Measurements from ENCODE around the gene IZUMO2. TPM values are rescaled to one million over a fixed set of nuclear protein-coding genes. Genes with fewer than 3 reads are reported as not detected.

Gene IZUMO2
- total RNA-seq, 2 experiments from 2014 or later, result not detected

- ChIA-PET POLR2A (no interaction called here), CTCF (no interaction called here)
- Mint-ChIP-seq H3K27ac (no peak overlapping the region), H3K36me3 (ENCODE audit: low read depth) (no peaks in the 10 kb centered on the region), H3K4me3 (no peak overlapping the region), H3K4me1 (no peaks in the 10 kb centered on the region), H3K9me3 (no peaks in the 10 kb centered on the region), H3K27me3 (peaks cover 16% of the 10 kb centered on the region)
- DNase-seq, result no peak
Measured at GRCh38 chr19:50197348-50197747, 34.3 kb upstream of the IZUMO2 start.

- POLR2A ChIA-PET, result no interaction called here
- Mint-ChIP-seq H3K27me3 (peaks cover 9% of the 10 kb centered on the region), H3K4me1 (no peaks in the 10 kb centered on the region), H3K4me3 (no peak overlapping the region), H3K27ac (no peak overlapping the region), H3K9me3 (no peaks in the 10 kb centered on the region), H3K36me3 (ENCODE audit: low read depth) (no peaks in the 10 kb centered on the region)
- DNase-seq, result no peak
- CTCF ChIA-PET, result no interaction called here
Measured at GRCh38 chr19:50196322-50196932, 33.3 kb upstream of the IZUMO2 start.

DNA sequence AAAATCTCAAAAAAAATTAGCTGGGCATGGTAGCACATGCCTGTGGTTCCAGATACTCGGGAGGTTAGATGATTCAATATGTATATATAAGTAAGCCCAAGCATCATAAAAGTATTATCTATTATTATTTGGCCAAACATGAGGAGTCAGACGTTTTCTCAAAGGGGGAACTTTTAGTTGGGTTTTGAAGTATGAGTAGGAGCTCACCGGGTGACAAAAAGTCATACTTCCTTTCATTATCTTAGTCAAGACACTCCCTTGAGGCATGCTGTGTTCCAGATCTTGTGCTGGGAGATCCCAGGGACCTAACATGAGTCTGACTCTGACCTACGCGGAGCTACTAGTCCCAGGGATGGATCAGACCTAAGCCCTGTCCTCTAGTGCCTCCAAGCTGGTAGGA, 32.1 kb upstream of the IZUMO2 start:
- Mint-ChIP-seq H3K27ac (no peak overlapping the region), H3K27me3 (peaks cover 4% of the 10 kb centered on the region), H3K4me1 (no peaks in the 10 kb centered on the region), H3K9me3 (no peaks in the 10 kb centered on the region), H3K4me3 (no peak overlapping the region), H3K36me3 (ENCODE audit: low read depth) (no peaks in the 10 kb centered on the region)
- CTCF ChIA-PET, result interaction anchor here (0.7 kb wide), 1 partner anchor 22 kb away, joined by 3 read pairs; no protein-coding TSS in a partner anchor
- no peak for DNase-seq
- POLR2A ChIA-PET, result no interaction called here

GRCh38 chr19:50192463-50193211, 29.6 kb upstream of the IZUMO2 start:
- POLR2A ChIA-PET, result no interaction called here

DNA sequence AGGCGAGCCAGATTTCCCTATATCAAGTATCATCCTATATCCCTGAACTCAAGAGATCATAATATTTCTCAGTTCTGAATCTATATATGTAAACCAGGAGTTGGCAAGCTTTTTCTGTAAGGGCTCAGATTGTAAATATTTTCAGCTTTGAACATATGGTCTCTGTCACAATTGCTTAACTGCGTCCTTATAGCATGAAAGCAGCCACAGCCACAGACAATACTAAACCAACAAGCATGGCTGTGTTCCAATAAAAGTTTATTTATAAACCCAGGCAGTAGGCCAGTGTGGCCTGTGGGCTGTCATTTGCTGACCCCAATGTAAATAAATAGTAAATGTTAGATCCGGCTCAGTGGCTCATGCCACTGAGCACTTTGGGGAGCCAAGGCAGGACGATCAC, 28.1 kb upstream of the IZUMO2 start:
- CTCF ChIA-PET, result interaction anchor here (0.6 kb wide), 1 partner anchor 510 kb away, joined by 6 read pairs; no protein-coding TSS in a partner anchor
- DNase-seq, result no peak
- no peak overlapping the region for H3K27ac Mint-ChIP-seq

More at GRCh38 chr19:50192463-50193211, 29.6 kb upstream of the IZUMO2 start:
- H3K4me1 Mint-ChIP-seq, result no peaks in the 10 kb centered on the region
- peaks cover 4% of the 10 kb centered on the region for H3K27me3 Mint-ChIP-seq
- DNase-seq, result no peak
- H3K4me3 Mint-ChIP-seq, result no peak overlapping the region
- H3K9me3 Mint-ChIP-seq, result no peaks in the 10 kb centered on the region
- CTCF ChIA-PET, result no interaction called here
- H3K27ac Mint-ChIP-seq, result no peak overlapping the region
- H3K36me3 Mint-ChIP-seq (ENCODE audit: low read depth), result no peaks in the 10 kb centered on the region

GRCh38 chr19:50190439-50190891, 27.4 kb upstream of the IZUMO2 start:
- Mint-ChIP-seq H3K4me1 (no peaks in the 10 kb centered on the region), H3K27ac (no peak overlapping the region), H3K9me3 (no peaks in the 10 kb centered on the region), H3K36me3 (ENCODE audit: low read depth) (no peaks in the 10 kb centered on the region), H3K27me3 (peaks cover 6% of the 10 kb centered on the region), H3K4me3 (no peak overlapping the region)
- no peak for DNase-seq
- POLR2A ChIA-PET, result no interaction called here
- CTCF ChIA-PET, result no interaction called here

More for the DNA sequence above, 28.1 kb upstream of the IZUMO2 start:
- Mint-ChIP-seq H3K4me3 (no peak overlapping the region), H3K9me3 (no peaks in the 10 kb centered on the region), H3K36me3 (ENCODE audit: low read depth) (no peaks in the 10 kb centered on the region), H3K4me1 (no peaks in the 10 kb centered on the region), H3K27me3 (peaks cover 6% of the 10 kb centered on the region)
- POLR2A ChIA-PET, result no interaction called here

GRCh38 chr19:50189331-50189730, 26.2 kb upstream of the IZUMO2 start:
- Mint-ChIP-seq H3K36me3 (ENCODE audit: low read depth) (no peaks in the 10 kb centered on the region), H3K9me3 (no peaks in the 10 kb centered on the region), H3K4me1 (no peaks in the 10 kb centered on the region), H3K4me3 (no peak overlapping the region), H3K27me3 (peaks cover 6% of the 10 kb centered on the region), H3K27ac (no peak overlapping the region)
- CTCF ChIA-PET, result interaction anchor here (0.5 kb wide), 1 partner anchor 15 kb away, joined by 3 read pairs; no protein-coding TSS in a partner anchor
- POLR2A ChIA-PET, result no interaction called here
- DNase-seq, result no peak

- POLR2A ChIA-PET, result no interaction called here
- Mint-ChIP-seq H3K4me1 (no peaks in the 10 kb centered on the region), H3K27ac (no peak overlapping the region), H3K36me3 (ENCODE audit: low read depth) (no peaks in the 10 kb centered on the region), H3K27me3 (peaks cover 6% of the 10 kb centered on the region), H3K4me3 (no peak overlapping the region), H3K9me3 (no peaks in the 10 kb centered on the region)
- no peak for DNase-seq
- CTCF ChIA-PET, result no interaction called here
Measured at GRCh38 chr19:50187937-50188336, 24.9 kb upstream of the IZUMO2 start.

GRCh38 chr19:50184196-50184595, 21.1 kb upstream of the IZUMO2 start:
- peaks cover 2% of the 10 kb centered on the region for H3K27me3 Mint-ChIP-seq
- no peak for DNase-seq

DNA sequence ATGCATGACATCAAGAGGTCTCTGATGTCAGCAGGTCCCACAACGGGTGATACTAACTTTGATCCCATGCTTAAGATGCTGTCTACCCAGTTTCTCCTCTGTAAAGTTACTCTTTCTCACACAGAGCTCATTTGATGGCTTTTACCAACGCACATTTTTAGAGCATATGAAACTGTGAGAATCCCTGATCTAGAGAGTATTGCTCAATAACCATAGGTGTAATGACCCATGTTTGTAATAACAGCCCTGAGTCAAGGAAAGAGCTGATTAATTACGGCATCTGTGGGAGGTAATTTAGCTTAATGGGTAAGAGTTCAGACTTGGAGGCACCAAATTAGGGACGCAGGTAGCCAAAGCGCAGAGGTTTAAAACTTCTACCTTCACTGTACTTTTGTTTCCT, 18.0 kb upstream of the IZUMO2 start:
- Mint-ChIP-seq H3K27ac (no peak overlapping the region), H3K9me3 (peaks cover 1% of the 10 kb centered on the region), H3K36me3 (ENCODE audit: low read depth) (no peaks in the 10 kb centered on the region), H3K4me1 (no peaks in the 10 kb centered on the region), H3K27me3 (no peaks in the 10 kb centered on the region), H3K4me3 (no peak overlapping the region)
- ChIA-PET CTCF (no interaction called here), POLR2A (no interaction called here)
- DNase-seq, result no peak

More at GRCh38 chr19:50184196-50184595, 21.1 kb upstream of the IZUMO2 start:
- no peaks in the 10 kb centered on the region for H3K4me1 Mint-ChIP-seq
- POLR2A ChIA-PET, result no interaction called here
- no peaks in the 10 kb centered on the region for H3K36me3 Mint-ChIP-seq (ENCODE audit: low read depth)
- no peaks in the 10 kb centered on the region for H3K9me3 Mint-ChIP-seq
- no peak overlapping the region for H3K27ac Mint-ChIP-seq
- H3K4me3 Mint-ChIP-seq, result no peak overlapping the region
- CTCF ChIA-PET, result no interaction called here

DNA sequence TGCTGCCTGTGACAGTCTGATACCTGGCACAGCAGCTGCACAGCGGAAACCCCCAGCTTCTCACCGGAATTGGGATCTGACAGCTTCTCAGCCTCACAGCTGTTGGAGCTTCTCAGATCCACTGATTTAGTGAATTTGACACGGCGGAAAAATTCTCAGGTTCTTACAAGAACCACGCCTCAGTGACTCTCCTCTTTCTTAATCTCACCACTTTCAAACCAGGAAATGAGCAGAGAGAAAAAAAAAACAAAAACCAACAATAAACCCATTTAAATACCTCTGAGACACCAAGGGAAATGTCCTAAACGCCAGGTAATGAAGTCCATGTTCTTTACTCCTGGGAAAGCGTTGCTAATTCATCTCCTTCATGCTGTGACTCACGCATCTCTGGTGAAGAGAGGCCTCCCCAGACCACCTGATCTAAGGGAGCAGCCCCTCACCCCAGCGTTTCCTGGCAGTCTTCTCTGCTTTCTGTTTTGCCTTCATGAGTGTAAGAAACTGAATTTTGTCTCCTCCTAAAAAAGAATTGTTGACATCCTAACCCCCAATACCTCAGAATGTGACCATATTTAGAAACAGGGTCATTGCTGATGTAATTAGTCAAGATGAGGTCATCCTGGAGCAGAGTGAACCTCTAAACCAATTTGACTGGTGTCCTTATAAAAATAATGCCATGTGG, 15.9 kb upstream of the IZUMO2 start:
- DNase-seq, result no peak
- Mint-ChIP-seq H3K9me3 (peaks cover 5% of the 10 kb centered on the region), H3K4me1 (no peaks in the 10 kb centered on the region), H3K27ac (no peak overlapping the region), H3K36me3 (ENCODE audit: low read depth) (no peaks in the 10 kb centered on the region), H3K27me3 (peaks cover 2% of the 10 kb centered on the region), H3K4me3 (no peak overlapping the region)
- ChIA-PET CTCF (no interaction called here), POLR2A (no interaction called here)

DNA sequence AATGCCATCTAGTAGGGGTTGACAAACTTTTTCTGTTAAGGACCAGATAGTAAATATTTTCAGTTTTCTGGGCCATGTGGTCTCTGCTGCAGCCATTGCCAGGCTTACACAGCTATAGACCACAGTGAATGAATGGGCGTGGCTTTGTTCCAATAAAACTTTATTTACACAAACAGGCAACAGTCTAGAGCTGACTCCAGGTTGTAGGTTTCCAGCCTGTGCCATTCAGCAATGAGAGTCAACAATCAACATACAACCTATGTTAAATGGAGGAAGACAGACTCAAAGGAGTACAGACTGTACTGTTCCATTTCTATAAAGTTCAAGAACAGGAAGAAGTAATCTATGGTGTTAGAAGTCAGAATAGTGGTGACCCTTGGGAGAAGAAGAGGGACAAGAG, 15.2 kb upstream of the IZUMO2 start:
- Mint-ChIP-seq H3K27me3 (peaks cover 2% of the 10 kb centered on the region), H3K4me1 (no peaks in the 10 kb centered on the region), H3K36me3 (ENCODE audit: low read depth) (no peaks in the 10 kb centered on the region), H3K9me3 (peaks cover 5% of the 10 kb centered on the region), H3K27ac (no peak overlapping the region), H3K4me3 (no peak overlapping the region)
- ChIA-PET CTCF (no interaction called here), POLR2A (no interaction called here)
- no peak for DNase-seq

- H3K4me1 Mint-ChIP-seq, result no peaks in the 10 kb centered on the region
- no peak overlapping the region for H3K27ac Mint-ChIP-seq
- ChIA-PET CTCF (no interaction called here), POLR2A (no interaction called here)
- H3K27me3 Mint-ChIP-seq, result peaks cover 2% of the 10 kb centered on the region
- H3K9me3 Mint-ChIP-seq, result peaks cover 5% of the 10 kb centered on the region
- H3K4me3 Mint-ChIP-seq, result no peak overlapping the region
- no peaks in the 10 kb centered on the region for H3K36me3 Mint-ChIP-seq (ENCODE audit: low read depth)
- DNase-seq, result no peak
Measured at GRCh38 chr19:50176775-50177174, 13.7 kb upstream of the IZUMO2 start.
